Astrocyte of the hippocampus (primary cell): ENCODE results near the gene MT1A.

ENCODE experiments used
- DNase-seq: peaks from one replicate; pipeline ENCODE4 v3.0.0; 2011; ENCODE audit warnings: low read depth, low spot score

Gene MT1A

DNA sequence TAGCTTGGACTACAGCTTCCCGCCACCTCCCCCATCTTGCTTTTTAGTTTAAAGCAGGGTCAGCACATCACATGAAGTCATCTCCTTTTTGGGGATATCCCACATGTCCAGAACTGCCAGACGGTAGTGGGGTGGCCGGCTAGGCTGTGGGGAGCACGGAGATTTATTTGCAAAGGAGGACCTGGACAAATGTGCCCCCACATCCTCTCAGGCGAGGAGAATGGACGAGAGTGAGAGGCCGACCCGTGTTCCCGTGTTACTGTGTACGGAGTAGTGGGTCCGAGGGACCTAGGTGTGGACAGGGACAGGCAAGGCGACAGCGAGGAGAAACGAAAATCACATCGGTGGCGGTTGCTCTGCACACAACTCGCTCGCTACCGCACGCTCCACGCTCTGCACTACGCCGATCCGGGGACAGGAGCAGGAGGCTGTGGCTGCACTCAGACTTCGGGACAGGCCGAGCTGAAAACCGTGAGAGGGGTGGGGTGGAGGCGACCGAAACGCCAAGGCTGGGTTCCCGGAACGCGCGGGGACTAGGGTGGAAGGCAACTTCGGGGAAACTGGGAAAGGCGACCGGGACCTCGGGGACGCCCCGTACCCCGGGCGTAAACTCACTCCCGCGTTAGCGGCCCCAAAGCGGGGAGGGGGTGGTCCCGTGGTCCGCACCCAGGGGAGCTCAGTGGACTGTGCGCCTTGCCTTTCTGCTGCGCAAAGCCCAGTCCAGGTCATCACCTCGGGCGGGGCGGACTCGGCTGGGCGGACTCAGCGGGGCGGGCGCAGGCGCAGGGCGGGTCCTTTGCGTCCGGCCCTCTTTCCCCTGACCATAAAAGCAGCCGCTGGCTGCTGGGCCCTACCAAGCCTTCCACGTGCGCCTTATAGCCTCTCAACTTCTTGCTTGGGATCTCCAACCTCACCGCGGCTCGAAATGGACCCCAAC is at the start of gene MT1A:
MT1A (plus strand) TSS at position 853 of the 937 bp plus-strand sequence; CDS start at position 926, 73 bp downstream.
- DNase-seq = peak; percentile 62

- DNase-seq = no peak
Observed at GRCh38 chr16:56588781-56589140, 49.7 kb upstream of the MT1A start.

GRCh38 chr16:56589141-56590039 is 49.1 kb upstream of the MT1A start, which contains the start of gene MT3:
MT3 (plus strand) TSS chr16:56589528; CDS start chr16:56589591, 63 bp downstream.
- peak; percentile 50 for DNase-seq

- no peak for DNase-seq
Observed at GRCh38 chr16:56591377-56592060, 46.9 kb upstream of the MT1A start.

- DNase-seq = no peak
Observed at GRCh38 chr16:56593573-56594291, 44.7 kb upstream of the MT1A start.

- no peak for DNase-seq
Observed at GRCh38 chr16:56594292-56594619, 44.2 kb upstream of the MT1A start.

DNA sequence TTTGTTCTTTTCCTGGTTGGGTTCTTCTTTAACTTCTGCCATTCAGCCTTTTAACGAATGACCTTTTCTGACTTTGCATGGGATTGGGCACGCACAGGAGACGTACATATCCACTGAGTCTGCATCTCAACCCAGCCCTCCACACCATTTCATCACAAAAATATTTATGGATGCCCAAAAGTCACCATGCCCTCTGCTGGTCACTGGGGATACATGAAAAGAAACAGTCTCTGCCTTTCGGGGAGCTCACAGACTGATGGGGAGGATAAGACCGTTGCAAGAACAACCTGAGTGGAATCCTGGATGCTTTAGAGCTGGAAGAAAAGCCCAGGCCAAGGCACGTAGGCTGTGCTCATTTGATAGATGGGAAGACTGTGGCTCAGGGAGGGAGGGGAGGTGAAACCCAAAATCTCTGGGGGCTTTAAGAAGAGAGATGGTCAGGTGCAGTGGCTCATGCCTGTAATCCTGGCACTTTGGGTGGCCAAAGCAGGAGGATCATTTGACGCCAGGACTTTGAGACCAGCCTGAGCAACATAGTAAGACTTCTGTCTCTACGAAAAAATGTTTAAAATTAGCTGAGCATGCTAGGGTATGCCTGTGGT is 38.0 kb upstream of the MT1A start:
- peak; percentile 62 for DNase-seq

GRCh38 chr16:56601325-56601724 is 37.1 kb upstream of the MT1A start:
- no peak for DNase-seq

- DNase-seq = peak; percentile 49
Observed at GRCh38 chr16:56603589-56603988, 34.9 kb upstream of the MT1A start.

GRCh38 chr16:56604966-56605365 is 33.5 kb upstream of the MT1A start:
- DNase-seq = no peak

GRCh38 chr16:56605475-56605874 is 33.0 kb upstream of the MT1A start:
- DNase-seq = no peak

DNA sequence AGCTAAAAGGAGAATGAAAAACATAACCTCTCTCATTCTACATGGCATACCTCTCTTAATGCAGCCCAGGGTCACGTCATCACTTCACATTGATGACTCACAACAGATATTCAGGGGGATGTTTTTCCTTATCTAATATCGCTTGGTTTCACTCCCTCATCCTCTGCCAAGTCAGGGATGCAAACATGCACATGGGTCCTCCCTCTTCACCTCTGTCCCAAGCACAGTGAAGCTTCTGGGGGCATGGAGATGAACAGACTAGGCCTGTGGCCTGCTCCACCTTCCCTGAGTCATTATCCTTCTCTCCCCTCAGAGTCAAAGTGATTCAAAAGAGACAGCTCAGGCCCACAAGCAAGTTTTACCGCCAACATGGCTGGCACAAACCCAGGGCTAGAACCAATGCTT is 32.4 kb upstream of the MT1A start:
- DNase-seq = no peak

- peak; percentile 71 for DNase-seq
Observed at GRCh38 chr16:56606476-56607108, 31.9 kb upstream of the MT1A start.

DNA sequence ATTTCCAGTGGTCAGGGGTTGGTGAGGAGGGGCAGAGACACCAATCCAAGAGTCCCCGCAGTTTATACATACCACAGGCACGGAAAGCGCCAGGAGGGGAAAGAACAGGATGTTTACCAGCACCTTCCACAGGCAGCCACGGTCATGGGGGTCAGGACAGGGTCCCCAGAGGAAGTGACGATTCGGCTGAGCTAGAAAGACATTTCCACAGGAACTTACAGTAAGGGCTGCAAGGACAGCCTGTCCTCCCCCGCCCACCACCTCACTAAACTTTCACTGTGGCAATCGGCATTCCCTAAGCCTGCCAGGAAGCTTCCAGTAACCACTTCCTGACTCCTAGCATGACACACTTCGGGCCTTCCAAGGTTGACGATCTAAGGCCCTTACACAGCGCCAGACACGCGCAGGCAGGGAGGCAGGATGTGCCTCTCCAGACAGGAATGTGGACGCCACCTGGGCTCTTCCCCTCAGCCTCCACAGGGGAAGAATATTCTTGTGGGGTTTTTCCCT is 31.3 kb upstream of the MT1A start:
- DNase-seq = peak; percentile 91

DNA sequence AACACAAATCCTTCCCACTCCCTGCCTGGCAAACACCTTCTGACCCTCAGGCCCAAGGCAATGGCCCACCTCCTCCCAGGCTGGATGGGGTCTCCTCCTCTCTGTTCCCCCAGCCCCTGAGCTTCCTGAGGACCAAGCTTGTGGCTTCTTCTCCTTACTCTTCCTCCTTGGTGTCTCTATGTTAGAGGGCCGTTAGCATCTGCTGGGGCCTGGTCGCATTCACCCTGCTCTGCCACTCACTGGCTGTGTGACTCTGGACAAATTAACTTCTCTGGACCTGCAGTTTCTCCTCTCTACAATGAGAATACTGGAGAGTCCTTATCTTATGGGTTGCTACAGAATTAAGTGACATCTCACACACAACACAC is 30.8 kb upstream of the MT1A start:
- peak; percentile 42 for DNase-seq

GRCh38 chr16:56608043-56608875 is 30.2 kb upstream of the MT1A start, which contains the start of gene MT2A:
MT2A (plus strand) TSS chr16:56608584; CDS start chr16:56608656, 72 bp downstream.
- peak; percentile 98 for DNase-seq

DNA sequence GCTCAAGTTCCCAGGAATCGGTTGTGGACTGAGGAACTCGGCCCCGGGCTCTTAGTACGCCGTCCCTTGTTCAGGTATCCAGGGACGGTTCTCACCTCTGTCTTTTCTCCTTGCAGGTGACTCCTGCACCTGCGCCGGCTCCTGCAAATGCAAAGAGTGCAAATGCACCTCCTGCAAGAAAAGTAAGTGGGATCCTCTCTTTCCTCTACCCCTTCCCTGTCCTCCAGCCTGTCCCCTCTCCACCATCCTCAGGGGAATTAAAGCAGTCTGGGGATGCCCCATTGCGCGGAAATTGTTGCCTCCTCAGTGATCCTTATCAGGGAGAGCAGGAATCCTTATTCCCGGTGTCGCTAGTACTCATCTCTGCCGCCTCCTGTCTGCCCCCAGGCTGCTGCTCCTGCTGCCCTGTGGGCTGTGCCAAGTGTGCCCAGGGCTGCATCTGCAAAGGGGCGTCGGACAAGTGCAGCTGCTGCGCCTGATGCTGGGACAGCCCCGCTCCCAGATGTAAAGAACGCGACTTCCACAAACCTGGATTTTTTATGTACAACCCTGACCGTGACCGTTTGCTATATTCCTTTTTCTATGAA is 29.5 kb upstream of the MT1A start:
- peak; percentile 38 for DNase-seq

- peak; percentile 85 for DNase-seq
Observed at GRCh38 chr16:56609463-56609921, 29.0 kb upstream of the MT1A start.
